Heart left ventricle (tissue), 13 donors: ENCODE results near the gene ISL2.

Source experiments
- POLR2A ChIP-seq, 2 donors: fragments of 450-650 bp; IDR thresholded peaks; one replicate each; pipeline ENCODE4 v1.6.1; 2017; ENCODE audit warnings: antibody characterized with exemption in 2 of 2, mild to moderate bottlenecking in 2 of 2, moderate library complexity in 2 of 2
- TF ChIP-seq, protein P1 (sequence below), 12 donors: fragments of 200-600 bp; sonication (generic) in 4 of 12; IDR thresholded peaks; one replicate each; pipeline versions ENCODE4 v1.5.0 to v1.8.0; 2018 to 2022; ENCODE audit warnings: antibody characterized with exemption in 12 of 12, mild to moderate bottlenecking in 5 of 12
- donor health status: ischemic (EF 13 %, LVEDD 7.1; RV severe dilation, severe dysfunction).
- donor health status: DM: no; HTN: yes; CAD: no.
- donor health status: DM: no; HTN: no; CAD: no.
- donor health status: ischemic (EF 25% LVEDD 6.9; RV normal size, moderate dysfunction).
- donor health status: ischemic (EF 25% LVEDD 5.7; RV mildly dilated, moderate dysfunction).
- donor health status: ischemic (EF 35%, LVEDD 5.7; RV mildly dilated, moderate dysfunction).
- donor health status: nonischemic (EF 11% LVEDD 7.7; RV severe dilation, severe dysfunction).
- donor health status: DM: yes; HTN: yes; CAD: no.
- donor health status: PGD.
- donor health status: ischemic (EF 29% LVEDD 5.4; RV normal size, mild dysfunction).
- donor health status: nonischemic (EF 23%, LVEDD 6.1; RV moderate dilation, normal function).

- TF ChIP-seq, protein P1, sequence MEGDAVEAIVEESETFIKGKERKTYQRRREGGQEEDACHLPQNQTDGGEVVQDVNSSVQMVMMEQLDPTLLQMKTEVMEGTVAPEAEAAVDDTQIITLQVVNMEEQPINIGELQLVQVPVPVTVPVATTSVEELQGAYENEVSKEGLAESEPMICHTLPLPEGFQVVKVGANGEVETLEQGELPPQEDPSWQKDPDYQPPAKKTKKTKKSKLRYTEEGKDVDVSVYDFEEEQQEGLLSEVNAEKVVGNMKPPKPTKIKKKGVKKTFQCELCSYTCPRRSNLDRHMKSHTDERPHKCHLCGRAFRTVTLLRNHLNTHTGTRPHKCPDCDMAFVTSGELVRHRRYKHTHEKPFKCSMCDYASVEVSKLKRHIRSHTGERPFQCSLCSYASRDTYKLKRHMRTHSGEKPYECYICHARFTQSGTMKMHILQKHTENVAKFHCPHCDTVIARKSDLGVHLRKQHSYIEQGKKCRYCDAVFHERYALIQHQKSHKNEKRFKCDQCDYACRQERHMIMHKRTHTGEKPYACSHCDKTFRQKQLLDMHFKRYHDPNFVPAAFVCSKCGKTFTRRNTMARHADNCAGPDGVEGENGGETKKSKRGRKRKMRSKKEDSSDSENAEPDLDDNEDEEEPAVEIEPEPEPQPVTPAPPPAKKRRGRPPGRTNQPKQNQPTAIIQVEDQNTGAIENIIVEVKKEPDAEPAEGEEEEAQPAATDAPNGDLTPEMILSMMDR (IDR thresholded peaks at IDR 0.05): no peak
- TF ChIP-seq POLR2A (IDR thresholded peaks at IDR 0.05): no peak
Observed at GRCh38 chr15:76377217-76377616, 40.6 kb downstream of the ISL2 start.
